ENCODE measurements around the gene NUP85.

- TF ChIP-seq CTCF (IDR thresholded peaks at IDR 0.05) (no peak), POLR2A (IDR thresholded peaks at IDR 0.05) (no peak)
Observed at GRCh38 chr17:75231741-75232464, 26.4 kb downstream of the NUP85 start.

All from body of pancreas (tissue), 4 donors.